ENCODE measurements around the gene IFNL3. TPM values are rescaled to one million over a fixed set of nuclear protein-coding genes. Genes with fewer than 3 reads are reported as not detected.

The IFNL3 gene
- total and polyA plus RNA-seq, 2 donors (not counting 1 experiment from before 2014, with no cell fraction given), result not detected

- DNase-seq (ENCODE audit: low read depth in 2 of 2), result no peak
- H3K36me3 ChIP-seq (ENCODE audit: control insufficient read depth, insufficient read depth, low read length), result no peaks in the 10 kb centered on the region
- no peak overlapping the region for H3K9ac ChIP-seq (ENCODE audit: insufficient read depth, low read length)
- H3K27me3 ChIP-seq (ENCODE audit: control insufficient read depth, insufficient read depth, low read length), result no peaks in the 10 kb centered on the region
- TF ChIP-seq CTCF (conservative IDR thresholded peaks at IDR 0.05 in 1 of 2, IDR thresholded peaks at IDR 0.05 in 1 of 2; ENCODE audit: low read depth in 1 of 2, low read length in 2 of 2), result no peak
- no peak for TF ChIP-seq EZH2 (IDR thresholded peaks at IDR 0.05; ENCODE audit: low read length, missing control alignments)
- H4K20me1 ChIP-seq (ENCODE audit: control insufficient read depth, extremely low read depth, insufficient read depth, low read length), result no peaks in the 10 kb centered on the region
- no peaks in the 10 kb centered on the region for H3K79me2 ChIP-seq (ENCODE audit: control insufficient read depth, insufficient read depth, low read length)
- no peak overlapping the region for H3K4me3 ChIP-seq (replicated peaks in 1 of 4; ENCODE audit: control extremely low read depth in 1 of 4, insufficient read depth in 1 of 4, low read depth in 3 of 4, low read length in 4 of 4)
- no peaks in the 10 kb centered on the region for H3K9me3 ChIP-seq (ENCODE audit: control insufficient read depth, insufficient read depth, low read depth, low read length)
- no peaks in the 10 kb centered on the region for H3K4me1 ChIP-seq (ENCODE audit: control insufficient read depth, extremely low read depth, insufficient read depth, low read length)
- no peak overlapping the region for H2AFZ ChIP-seq (ENCODE audit: low read length)
- H3K4me2 ChIP-seq (ENCODE audit: extremely low read depth, insufficient read depth, low read length), result no peak overlapping the region
- H3K27ac ChIP-seq (ENCODE audit: insufficient read depth, low read length), result no peak overlapping the region
Measured at GRCh38 chr19:39282021-39282420, 37.2 kb upstream of the IFNL3 start.

- no peak for TF ChIP-seq EZH2 (IDR thresholded peaks at IDR 0.05; ENCODE audit: low read length, missing control alignments)
- TF ChIP-seq CTCF (conservative IDR thresholded peaks at IDR 0.05 in 1 of 2, IDR thresholded peaks at IDR 0.05 in 1 of 2; ENCODE audit: low read depth in 1 of 2, low read length in 2 of 2), result no peak
- Histone ChIP-seq H3K36me3 (ENCODE audit: control insufficient read depth, insufficient read depth, low read length) (no peaks in the 10 kb centered on the region), H4K20me1 (ENCODE audit: control insufficient read depth, extremely low read depth, insufficient read depth, low read length) (no peaks in the 10 kb centered on the region), H3K9ac (ENCODE audit: insufficient read depth, low read length) (no peak overlapping the region), H2AFZ (ENCODE audit: low read length) (no peak overlapping the region), H3K9me3 (ENCODE audit: control insufficient read depth, insufficient read depth, low read depth, low read length) (no peaks in the 10 kb centered on the region), H3K4me3 (replicated peaks in 1 of 4; ENCODE audit: control extremely low read depth in 1 of 4, insufficient read depth in 1 of 4, low read depth in 3 of 4, low read length in 4 of 4) (no peak overlapping the region), H3K4me1 (ENCODE audit: control insufficient read depth, extremely low read depth, insufficient read depth, low read length) (no peaks in the 10 kb centered on the region), H3K27ac (ENCODE audit: insufficient read depth, low read length) (no peak overlapping the region), H3K27me3 (ENCODE audit: control insufficient read depth, insufficient read depth, low read length) (no peaks in the 10 kb centered on the region), H3K79me2 (ENCODE audit: control insufficient read depth, insufficient read depth, low read length) (no peaks in the 10 kb centered on the region), H3K4me2 (ENCODE audit: extremely low read depth, insufficient read depth, low read length) (no peak overlapping the region)
- no peak for DNase-seq (ENCODE audit: low read depth in 2 of 2)
Measured at GRCh38 chr19:39277598-39277997, 32.8 kb upstream of the IFNL3 start.

- H3K4me3 ChIP-seq (replicated peaks in 1 of 4; ENCODE audit: control extremely low read depth in 1 of 4, insufficient read depth in 1 of 4, low read depth in 3 of 4, low read length in 4 of 4), result no peak overlapping the region
- no peak overlapping the region for H3K4me2 ChIP-seq (ENCODE audit: extremely low read depth, insufficient read depth, low read length)
- DNase-seq (ENCODE audit: low read depth in 2 of 2), result no peak
- no peak overlapping the region for H2AFZ ChIP-seq (ENCODE audit: low read length)
- no peaks in the 10 kb centered on the region for H3K36me3 ChIP-seq (ENCODE audit: control insufficient read depth, insufficient read depth, low read length)
- H3K27ac ChIP-seq (ENCODE audit: insufficient read depth, low read length), result no peak overlapping the region
- H3K9ac ChIP-seq (ENCODE audit: insufficient read depth, low read length), result no peak overlapping the region
- TF ChIP-seq CTCF (conservative IDR thresholded peaks at IDR 0.05 in 1 of 2, IDR thresholded peaks at IDR 0.05 in 1 of 2; ENCODE audit: low read depth in 1 of 2, low read length in 2 of 2) (no peak), EZH2 (IDR thresholded peaks at IDR 0.05; ENCODE audit: low read length, missing control alignments) (no peak)
- H3K27me3 ChIP-seq (ENCODE audit: control insufficient read depth, insufficient read depth, low read length), result no peaks in the 10 kb centered on the region
- no peaks in the 10 kb centered on the region for H3K9me3 ChIP-seq (ENCODE audit: control insufficient read depth, insufficient read depth, low read depth, low read length)
- H3K4me1 ChIP-seq (ENCODE audit: control insufficient read depth, extremely low read depth, insufficient read depth, low read length), result no peaks in the 10 kb centered on the region
- no peaks in the 10 kb centered on the region for H3K79me2 ChIP-seq (ENCODE audit: control insufficient read depth, insufficient read depth, low read length)
- H4K20me1 ChIP-seq (ENCODE audit: control insufficient read depth, extremely low read depth, insufficient read depth, low read length), result no peaks in the 10 kb centered on the region
Measured at GRCh38 chr19:39276740-39277139, 31.9 kb upstream of the IFNL3 start.

Data from fibroblast of lung (primary cell).